SJSA1 (cell line): ENCODE measurements around the gene RPL14. TPM values are rescaled to one million over a fixed set of nuclear protein-coding genes. Genes with fewer than 3 reads are reported as not detected.

Experiments
- DNase-seq, 2 experiments: peaks; one replicate each; pipeline ENCODE4 v3.0.0-alpha.2; 2015 to 2020; ENCODE audit warnings: low spot score in 2 of 2, low read depth in 1 of 2
- H3K27ac ChIP-seq: fragments of 250-450 bp; sonication (Bioruptor Pico); 2 replicates; pipeline ENCODE4 v1.5.1; 2020; ENCODE audit warnings: mild to moderate bottlenecking, moderate library complexity
- H3K27me3 ChIP-seq: fragments of 250-450 bp; sonication (Bioruptor Pico); replicated peaks from 2 replicates; pipeline ENCODE4 v1.5.1; 2020; ENCODE audit warnings: mild to moderate bottlenecking, moderate library complexity
- H3K36me3 ChIP-seq: fragments of 250-450 bp; sonication (Bioruptor Pico); 2 replicates; pipeline ENCODE4 v1.5.1; 2020; ENCODE audit warnings: mild to moderate bottlenecking
- H3K4me1 ChIP-seq: fragments of 250-450 bp; sonication (Bioruptor Pico); replicated peaks from 2 replicates; pipeline ENCODE4 v1.6.1; 2021; ENCODE audit warnings: mild to moderate bottlenecking
- H3K4me3 ChIP-seq: fragments of 250-450 bp; sonication (Bioruptor Pico); 2 replicates; pipeline ENCODE4 v1.5.1; 2020; ENCODE audit warnings: mild to moderate bottlenecking
- H3K9me3 ChIP-seq: fragments of 250-450 bp; sonication (Bioruptor Pico); replicated peaks from 2 replicates; pipeline ENCODE4 v1.5.1; 2020; ENCODE audit warnings: mild to moderate bottlenecking
- total RNA-seq: library from RNA; depleted of rRNA; stranded (reverse); fragments of >200 nt; shearing (Covaris generic); gene quantifications from 2 replicates; pipeline ENCODE4 v1.2.3, GENCODE V29; 2014; rRNA removed

Gene RPL14
- total RNA-seq, 1 experiment from 2014 or later = 303 TPM

DNA sequence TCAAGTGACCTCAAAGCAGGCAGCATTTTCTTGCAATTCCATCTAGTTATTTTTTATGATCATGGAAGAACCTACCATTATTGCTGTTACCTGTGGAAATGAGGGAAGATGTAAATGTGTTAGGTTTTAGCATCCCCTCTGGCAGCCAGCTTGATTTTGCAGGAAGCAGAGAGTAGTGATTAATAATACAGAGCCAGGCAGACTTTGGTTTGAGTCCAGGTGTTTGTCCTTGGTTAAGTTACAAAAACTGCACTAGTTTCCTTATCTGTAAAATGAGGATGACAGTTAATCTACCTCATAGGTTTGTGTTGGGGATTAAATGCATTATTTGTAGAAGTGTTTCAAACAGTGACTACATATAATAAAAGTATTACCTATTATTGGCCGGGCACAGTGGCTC is 60.9 kb downstream of the RPL14 start:
- H3K4me3 ChIP-seq = no peak overlapping the region
- H3K27me3 ChIP-seq = no peaks in the 10 kb centered on the region
- no peaks in the 10 kb centered on the region for H3K4me1 ChIP-seq
- H3K27ac ChIP-seq = no peak overlapping the region
- H3K9me3 ChIP-seq = no peaks in the 10 kb centered on the region
- H3K36me3 ChIP-seq = 0 out of 2 replicates have a peak, but pooled peaks cover 5% of the 10 kb centered on the region
- DNase-seq = no peak

Other genes starting within 250 kb of the RPL14 start
- gene EIF1B, start 147.6 kb upstream of the RPL14 start, total RNA-seq = 13.0 and 19.3 TPM in 2 replicates
- gene ENTPD3, start 70.2 kb upstream of the RPL14 start, total RNA-seq = not detected in 2 replicates
- 2.7 and 4.7 TPM in 2 replicates for gene ZNF619, start 19.8 kb downstream of the RPL14 start, total RNA-seq
- 0.69 and 2.4 TPM in 2 replicates for gene ZNF620, start 48.7 kb downstream of the RPL14 start, total RNA-seq
- 5.9 and 12.7 TPM in 2 replicates for gene ZNF621, start 67.6 kb downstream of the RPL14 start, total RNA-seq